GM18907 (cell line): ENCODE results near the gene NGLY1.

ENCODE experiments used
- ATAC-seq: cut with Tn5 transposase; IDR thresholded peaks from one replicate; pipeline ENCODE4 v1.9.1; 2021; ENCODE audit warnings: mild to moderate bottlenecking, moderate library complexity; ENCODE audit not compliant: unreplicated experiment

Gene NGLY1

GRCh38 chr3:25711090-25711489, 72.2 kb downstream of the NGLY1 start:
- no peak for ATAC-seq

DNA sequence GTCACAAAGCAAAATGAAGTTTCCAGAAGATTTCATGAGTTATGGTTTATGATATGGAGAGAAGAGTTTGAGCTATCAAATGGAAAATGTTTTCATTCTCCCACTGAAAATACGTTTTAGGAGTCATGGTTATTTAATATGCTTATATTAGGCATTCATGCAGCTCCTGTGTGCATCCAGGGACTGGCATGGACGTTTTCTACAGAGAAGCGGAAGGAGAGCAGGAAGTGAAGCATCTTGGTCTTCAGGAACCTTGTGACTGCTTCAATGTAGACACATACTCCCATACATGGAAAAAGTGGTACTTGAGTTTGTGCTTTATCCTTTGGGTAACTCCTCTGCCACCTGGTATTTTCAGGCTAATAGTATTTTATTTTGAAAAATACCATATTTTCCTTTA, 75.2 kb downstream of the NGLY1 start:
- no peak for ATAC-seq

DNA sequence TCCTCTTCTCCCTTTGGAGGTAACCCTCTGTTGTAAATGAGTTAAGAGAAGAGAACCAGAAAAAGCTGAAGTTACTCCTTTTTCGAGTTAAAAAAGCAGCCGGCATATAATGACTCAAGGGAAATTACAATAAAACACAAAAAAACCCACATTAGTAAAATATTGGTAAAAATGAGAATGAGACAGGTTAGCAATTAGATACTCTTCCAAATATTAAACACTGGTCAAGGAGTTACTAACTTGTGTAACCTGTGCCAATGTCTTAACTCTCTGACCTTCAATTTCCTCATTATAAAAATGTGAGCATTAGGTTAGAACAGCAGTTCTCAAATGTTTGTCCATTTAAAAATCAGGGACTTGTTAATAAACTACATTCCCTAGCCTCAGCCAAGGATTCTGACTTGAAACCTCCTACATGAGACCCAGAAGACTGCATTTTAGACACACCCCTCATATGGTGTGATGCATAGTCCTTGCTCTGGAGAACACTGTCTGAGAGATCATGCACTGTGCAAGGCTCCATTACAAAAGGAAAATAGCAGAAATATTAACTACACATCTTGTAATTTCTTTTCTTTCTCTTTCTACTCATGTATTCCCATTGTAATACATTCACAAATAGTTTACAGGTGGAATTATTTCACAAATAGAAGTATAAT, 75.8 kb downstream of the NGLY1 start:
- ATAC-seq = peak; percentile 68

GRCh38 chr3:25706213-25706612, 77.0 kb downstream of the NGLY1 start:
- ATAC-seq = no peak

GRCh38 chr3:25697553-25697952, 85.7 kb downstream of the NGLY1 start:
- ATAC-seq = no peak

DNA sequence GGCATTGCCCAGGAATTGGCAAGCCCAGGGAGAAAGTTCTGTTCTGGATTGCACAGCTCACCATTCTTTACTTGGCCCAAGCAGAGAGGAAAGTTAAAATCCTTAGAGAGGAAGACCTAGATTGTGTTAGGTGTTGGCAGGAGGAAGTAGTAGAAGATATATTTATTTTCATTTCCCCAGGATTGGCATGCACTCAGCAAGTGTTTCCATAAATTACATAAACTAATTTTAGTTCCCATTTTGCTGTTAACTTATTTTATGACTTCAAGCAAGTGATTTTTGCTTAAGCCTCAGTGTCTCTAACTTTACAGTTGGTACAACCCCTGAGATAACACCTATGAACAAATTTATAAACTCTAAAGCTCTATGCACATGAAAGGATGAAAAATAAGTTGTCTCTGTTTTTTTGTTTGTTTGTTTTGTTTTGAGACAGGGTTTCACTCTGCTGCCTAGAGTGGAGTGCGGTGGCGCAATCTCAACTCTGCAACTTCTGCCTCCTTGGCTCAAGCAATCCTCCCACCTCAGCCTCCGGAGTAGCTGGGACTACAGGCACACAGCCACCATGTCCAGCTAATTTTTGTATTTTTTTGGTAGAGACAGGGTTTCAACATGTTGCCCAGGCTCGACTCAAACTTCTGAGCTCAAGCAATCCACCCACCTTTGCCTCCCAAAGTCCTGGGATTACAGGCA, 87.4 kb downstream of the NGLY1 start:
- ATAC-seq = no peak

DNA sequence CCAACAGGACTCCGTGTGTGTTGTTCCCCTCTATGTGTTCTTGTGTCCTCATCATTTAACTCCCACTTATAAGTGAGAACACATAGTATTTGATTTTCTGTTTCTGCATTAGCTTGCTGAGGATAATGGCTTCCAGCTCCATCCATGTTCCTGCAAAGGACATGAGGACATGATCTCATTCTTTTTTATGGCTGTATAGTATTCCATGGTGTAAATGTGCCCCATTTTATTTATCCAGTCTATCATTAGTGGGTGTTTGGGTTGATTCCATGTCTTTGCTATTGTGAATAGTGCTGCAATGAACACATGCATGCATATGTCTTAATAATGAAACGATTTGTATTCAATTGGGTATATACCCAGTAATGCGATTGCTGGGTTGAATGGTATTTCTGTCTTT, 90.0 kb downstream of the NGLY1 start:
- no peak for ATAC-seq

DNA sequence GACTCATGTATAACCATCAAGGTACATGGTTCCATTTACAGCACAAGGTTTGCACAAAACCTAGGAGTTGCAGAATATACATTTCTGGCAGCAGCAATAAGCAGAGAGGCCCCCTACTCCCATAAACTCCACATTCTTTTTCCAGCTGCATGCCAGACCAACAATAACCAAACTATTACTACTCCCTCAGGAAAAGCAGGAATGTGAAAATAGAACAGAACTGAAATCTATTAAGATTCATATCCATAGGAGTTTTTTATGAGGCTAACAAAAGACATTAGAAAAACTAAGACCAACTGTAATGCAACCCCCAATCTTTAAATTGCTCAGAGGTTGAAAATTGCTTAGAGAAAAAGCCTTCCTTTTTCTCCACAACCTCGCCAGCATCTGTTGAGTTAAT, 90.9 kb downstream of the NGLY1 start:
- ATAC-seq = no peak

- ATAC-seq = no peak
Observed at GRCh38 chr3:25690768-25691533, 92.3 kb downstream of the NGLY1 start.

DNA sequence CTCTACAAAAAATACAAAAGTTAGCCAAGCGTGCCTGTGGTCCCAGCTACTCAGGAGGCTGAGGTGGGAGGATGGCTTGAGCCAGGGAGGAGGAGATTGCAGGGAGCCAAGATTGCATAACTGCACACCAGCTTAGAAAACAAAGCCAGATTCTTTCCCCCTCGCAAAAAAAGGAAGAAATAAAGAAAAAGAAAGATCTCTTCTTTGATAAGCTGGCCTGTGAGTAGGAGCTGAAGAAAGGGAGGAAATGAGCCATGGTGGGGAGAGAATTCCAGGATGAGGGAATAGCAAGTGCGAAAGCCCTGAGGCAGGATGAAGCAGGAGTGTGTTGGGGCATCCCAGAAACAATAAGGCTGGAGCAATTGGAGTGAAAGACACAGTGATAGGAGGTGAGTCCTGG, 94.0 kb downstream of the NGLY1 start:
- ATAC-seq = no peak

DNA sequence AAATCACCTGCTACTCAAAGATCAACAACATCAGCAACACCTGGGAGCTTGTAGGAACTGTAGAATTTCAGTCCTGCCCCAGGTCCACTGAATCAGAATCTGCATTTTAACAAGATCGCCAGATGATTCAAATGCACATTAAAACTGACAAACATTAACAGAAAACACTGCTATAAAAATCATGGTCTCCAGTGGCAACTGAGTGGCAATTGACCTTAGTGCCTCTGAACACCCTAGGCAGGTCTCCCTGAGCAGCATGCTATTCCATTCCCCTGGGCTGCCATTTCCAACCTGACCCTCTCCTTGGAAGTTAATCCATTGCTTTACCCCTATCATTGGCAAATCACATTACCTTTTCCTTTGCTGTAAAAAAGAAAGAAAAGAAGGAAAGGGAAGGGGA, 95.5 kb downstream of the NGLY1 start:
- no peak for ATAC-seq

DNA sequence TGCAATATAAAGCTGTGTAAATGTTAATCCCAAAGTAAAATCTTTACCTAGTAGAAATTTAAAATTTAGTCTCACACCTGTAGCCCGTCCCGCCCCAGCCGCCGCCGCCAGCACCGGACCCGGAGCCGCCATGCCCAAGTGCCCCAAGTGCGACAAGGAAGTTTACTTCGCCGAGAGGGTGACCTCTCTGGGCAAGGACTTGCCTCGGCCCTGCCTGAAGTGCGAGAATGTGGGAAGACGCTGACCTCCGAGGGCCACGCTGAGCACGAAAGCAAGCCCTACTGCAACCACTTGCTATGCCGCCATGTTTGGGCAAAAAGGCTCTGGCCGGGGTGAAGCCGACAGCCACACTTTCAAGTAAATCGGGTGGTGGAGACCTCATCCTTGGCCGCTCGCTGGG, 96.5 kb downstream of the NGLY1 start:
- no peak for ATAC-seq

- no peak for ATAC-seq
Observed at GRCh38 chr3:25683882-25684281, 99.4 kb downstream of the NGLY1 start.

DNA sequence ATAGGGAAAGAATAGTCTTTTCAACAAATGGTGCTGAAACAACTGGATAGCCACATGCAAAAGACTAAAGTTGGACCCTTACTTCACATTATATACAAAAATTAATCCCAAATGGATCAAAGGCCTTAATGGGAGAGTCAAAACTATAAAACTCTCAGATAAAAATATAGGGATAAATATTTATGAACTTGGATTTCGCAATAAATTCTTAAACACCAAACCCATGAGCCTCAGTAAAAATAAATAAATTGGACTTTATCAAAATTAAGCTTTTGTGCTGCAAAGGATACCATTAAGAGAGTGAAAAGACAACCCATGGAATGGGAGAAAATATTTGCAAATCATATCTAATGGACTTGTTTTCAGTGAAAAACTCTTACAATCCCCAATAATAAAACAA, 99.8 kb downstream of the NGLY1 start:
- no peak for ATAC-seq

DNA sequence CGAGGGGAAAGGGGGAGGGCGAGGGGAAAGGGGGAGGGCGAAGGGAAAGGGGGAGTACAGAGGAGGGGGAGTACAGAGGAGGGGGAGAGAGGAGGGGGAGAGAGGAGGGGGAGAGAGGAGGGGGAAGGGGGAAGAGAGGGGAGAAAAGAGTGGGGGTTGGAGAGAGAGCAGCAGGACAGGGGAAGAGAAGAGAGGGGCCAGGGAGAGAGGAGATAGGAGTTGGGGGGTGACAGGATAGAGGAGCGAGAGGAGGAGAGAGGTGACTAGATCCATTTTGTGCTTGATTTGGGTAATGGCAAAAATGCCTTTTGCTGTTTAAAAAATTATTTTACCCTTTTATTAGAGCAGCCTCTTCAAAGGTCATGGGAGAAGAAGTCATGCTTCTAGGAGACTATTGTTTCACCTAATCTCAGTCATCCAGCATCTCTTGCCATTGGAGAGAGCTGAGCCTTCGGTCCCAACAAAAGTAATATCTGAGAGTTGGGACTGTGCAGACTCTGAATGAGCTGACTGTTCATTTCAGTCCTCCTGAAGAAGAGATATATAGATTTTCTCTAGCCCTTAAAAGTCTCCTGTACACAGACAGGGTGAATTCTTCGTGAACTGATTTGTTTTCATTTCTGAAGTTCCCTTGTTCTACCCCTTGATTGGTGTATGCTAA, 103.5 kb downstream of the NGLY1 start:
- ATAC-seq = no peak

DNA sequence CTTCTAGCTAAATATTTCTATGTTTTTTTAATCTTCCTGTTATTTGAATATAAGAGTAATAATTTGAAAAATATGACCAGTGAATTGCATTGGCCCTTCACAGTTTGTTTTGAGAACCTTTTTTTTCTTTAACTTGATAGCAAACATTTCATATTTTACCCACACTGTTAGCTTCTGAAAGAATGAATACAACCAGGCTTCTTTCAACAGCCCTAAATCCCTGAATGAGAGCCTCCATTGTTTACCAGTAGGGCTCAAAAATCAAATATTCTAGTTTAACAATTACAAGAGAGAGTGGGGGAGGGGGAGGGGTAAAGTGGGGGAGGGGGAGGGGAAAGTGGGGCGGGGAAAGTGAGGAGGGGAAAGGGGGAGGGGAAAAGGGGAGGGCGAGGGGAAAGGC, 104.1 kb downstream of the NGLY1 start:
- no peak for ATAC-seq

- no peak for ATAC-seq
Observed at GRCh38 chr3:25678581-25678980, 104.7 kb downstream of the NGLY1 start.

DNA sequence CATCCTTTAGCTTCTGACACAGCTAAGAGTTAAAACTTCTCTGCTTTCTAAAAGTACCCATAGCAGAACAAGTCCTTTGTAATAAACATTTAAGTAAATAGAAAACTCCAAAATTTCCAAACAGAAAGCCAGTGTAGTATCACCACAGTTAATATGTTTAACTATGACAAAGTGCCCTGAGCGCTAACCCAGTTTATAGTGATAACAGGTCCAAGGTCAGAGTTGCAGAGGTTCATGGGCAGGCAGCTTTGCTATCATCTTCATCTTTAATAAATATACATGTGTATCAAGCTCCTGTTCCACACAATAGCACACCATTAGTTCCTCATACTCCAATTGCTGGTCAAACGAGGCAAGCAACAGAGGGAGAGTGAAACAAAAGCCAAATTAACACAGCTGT, 106.1 kb downstream of the NGLY1 start:
- ATAC-seq = no peak

GRCh38 chr3:25674670-25675069, 108.6 kb downstream of the NGLY1 start:
- ATAC-seq = no peak

- no peak for ATAC-seq
Observed at GRCh38 chr3:25673738-25674298, 109.4 kb downstream of the NGLY1 start.
